OCI-LY7 (cell line): ENCODE data around the gene UNC79.

Source experiments
- CTCF ChIP-seq: fragments of 200-600 bp; sonication (generic); conservative IDR thresholded peaks from 2 replicates; pipeline ENCODE4 v1.5.1; 2014; ENCODE audit warnings: mild to moderate bottlenecking, antibody characterized with exemption, low read length, moderate library complexity, mixed read lengths
- EZH2phosphoT487 ChIP-seq: fragments of 200-600 bp; sonication (generic); IDR thresholded peaks from 2 replicates; pipeline ENCODE4 v1.6.1; 2018; ENCODE audit warnings: low read depth, borderline replicate concordance, mild to moderate bottlenecking, mixed run types, antibody characterized with exemption, low read length, moderate library complexity, mixed read lengths

GRCh38 chr14:93715279-93715927 lies 284.7 kb downstream of the UNC79 start:
- TF ChIP-seq CTCF (no peak), EZH2phosphoT487 (no peak)
